Stimulated activated CD8-positive, alpha-beta memory T cell treated with anti-CD3 and anti-CD28 coated beads, Interleukin-2, amount 100 ng/mL, for 48 hours (primary cell): ENCODE measurements around the gene PTCRA.

Experiments
- DNase-seq, 2 donors: peaks; one replicate each; pipeline ENCODE4 v3.0.0-alpha.2; 2020; ENCODE audit warnings: low read depth in 2 of 2

PTCRA gene

GRCh38 chr6:42971746-42972327 is 56.0 kb downstream of the PTCRA start:
- no peak for DNase-seq

GRCh38 chr6:42973926-42974325 is 58.1 kb downstream of the PTCRA start:
- DNase-seq: no peak

GRCh38 chr6:42974919-42975505 is 59.2 kb downstream of the PTCRA start:
- DNase-seq: no peak
